ENCODE data around the gene CCR5. TPM values are rescaled to one million over a fixed set of nuclear protein-coding genes. Genes with fewer than 3 reads are reported as not detected.
A peak's percentile ranks its signal among the peaks of the same experiment; 100 is the strongest.

CCR5 gene
- total RNA-seq, 1 donor from 2014 or later, result not detected

GRCh38 chr3:46395210-46395661, 24.5 kb downstream of the CCR5 start:
- Histone ChIP-seq H3K27me3 (no peaks in the 10 kb centered on the region), H3K36me3 (no peaks in the 10 kb centered on the region), H4K20me1 (ENCODE audit: low read depth) (no peaks in the 10 kb centered on the region), H3K4me3 (no peak overlapping the region), H3K9me3 (ENCODE audit: low read depth) (no peaks in the 10 kb centered on the region), H3K4me1 (no peaks in the 10 kb centered on the region), H3K9ac (no peak overlapping the region), H3K4me2 (no peak overlapping the region), H3F3A (ENCODE audit: low read depth) (no peaks in the 10 kb centered on the region), H2AFZ (replicated peaks) (no peak overlapping the region), H3K79me2 (ENCODE audit: low read depth) (no peaks in the 10 kb centered on the region), H3K27ac (no peak overlapping the region)
- no peak for DNase-seq (ENCODE audit: low spot score)
- TF ChIP-seq EZH2phosphoT487 (IDR thresholded peaks at IDR 0.05), result no peak
- TF ChIP-seq CTCF (IDR thresholded peaks at IDR 0.05), result peak; percentile 9
- TF ChIP-seq EZH2 (IDR thresholded peaks at IDR 0.05), result no peak
- no peak overlapping the region for H3K27ac Mint-ChIP-seq
- no peaks in the 10 kb centered on the region for H3K27me3 Mint-ChIP-seq (ENCODE audit: insufficient read depth, low read depth)
- no peak overlapping the region for H3K4me3 Mint-ChIP-seq
- no peaks in the 10 kb centered on the region for H3K9me3 Mint-ChIP-seq
- H3K4me1 Mint-ChIP-seq, result peaks cover 2% of the 10 kb centered on the region
- no peaks in the 10 kb centered on the region for H3K36me3 Mint-ChIP-seq

- no peak overlapping the region for H3K27ac Mint-ChIP-seq
- no peak overlapping the region for H3K4me3 Mint-ChIP-seq
- Histone ChIP-seq H3K27me3 (no peaks in the 10 kb centered on the region), H3K4me3 (no peak overlapping the region), H4K20me1 (ENCODE audit: low read depth) (no peaks in the 10 kb centered on the region), H3K4me2 (no peak overlapping the region), H3K27ac (no peak overlapping the region), H3K9me3 (ENCODE audit: low read depth) (no peaks in the 10 kb centered on the region), H3K79me2 (ENCODE audit: low read depth) (no peaks in the 10 kb centered on the region), H3K9ac (no peak overlapping the region), H2AFZ (replicated peaks) (no peak overlapping the region), H3K36me3 (no peaks in the 10 kb centered on the region), H3K4me1 (no peaks in the 10 kb centered on the region), H3F3A (ENCODE audit: low read depth) (no peaks in the 10 kb centered on the region)
- no peaks in the 10 kb centered on the region for H3K9me3 Mint-ChIP-seq
- DNase-seq (ENCODE audit: low spot score), result no peak
- no peaks in the 10 kb centered on the region for H3K27me3 Mint-ChIP-seq (ENCODE audit: insufficient read depth, low read depth)
- no peaks in the 10 kb centered on the region for H3K36me3 Mint-ChIP-seq
- peaks cover 2% of the 10 kb centered on the region for H3K4me1 Mint-ChIP-seq
- TF ChIP-seq CTCF (IDR thresholded peaks at IDR 0.05) (no peak), EZH2phosphoT487 (IDR thresholded peaks at IDR 0.05) (no peak), EZH2 (IDR thresholded peaks at IDR 0.05) (no peak)
Observed at GRCh38 chr3:46395766-46396530, 25.2 kb downstream of the CCR5 start.

GRCh38 chr3:46397111-46397510, 26.4 kb downstream of the CCR5 start:
- Mint-ChIP-seq H3K4me3 (no peak overlapping the region), H3K9me3 (no peaks in the 10 kb centered on the region), H3K27me3 (ENCODE audit: insufficient read depth, low read depth) (no peaks in the 10 kb centered on the region), H3K36me3 (no peaks in the 10 kb centered on the region), H3K4me1 (peaks cover 2% of the 10 kb centered on the region), H3K27ac (no peak overlapping the region)
- DNase-seq (ENCODE audit: low spot score), result no peak
- Histone ChIP-seq H3K9ac (no peak overlapping the region), H3K4me1 (no peaks in the 10 kb centered on the region), H3K27me3 (no peaks in the 10 kb centered on the region), H3K4me2 (no peak overlapping the region), H3K27ac (no peak overlapping the region), H3F3A (ENCODE audit: low read depth) (no peaks in the 10 kb centered on the region), H3K9me3 (ENCODE audit: low read depth) (no peaks in the 10 kb centered on the region), H3K4me3 (no peak overlapping the region), H3K79me2 (ENCODE audit: low read depth) (no peaks in the 10 kb centered on the region), H4K20me1 (ENCODE audit: low read depth) (no peaks in the 10 kb centered on the region), H3K36me3 (no peaks in the 10 kb centered on the region), H2AFZ (replicated peaks) (no peak overlapping the region)
- TF ChIP-seq EZH2phosphoT487 (IDR thresholded peaks at IDR 0.05) (no peak), EZH2 (IDR thresholded peaks at IDR 0.05) (no peak), CTCF (IDR thresholded peaks at IDR 0.05) (no peak)
